ENCODE data around the gene TMEM121B.

Gene TMEM121B

DNA sequence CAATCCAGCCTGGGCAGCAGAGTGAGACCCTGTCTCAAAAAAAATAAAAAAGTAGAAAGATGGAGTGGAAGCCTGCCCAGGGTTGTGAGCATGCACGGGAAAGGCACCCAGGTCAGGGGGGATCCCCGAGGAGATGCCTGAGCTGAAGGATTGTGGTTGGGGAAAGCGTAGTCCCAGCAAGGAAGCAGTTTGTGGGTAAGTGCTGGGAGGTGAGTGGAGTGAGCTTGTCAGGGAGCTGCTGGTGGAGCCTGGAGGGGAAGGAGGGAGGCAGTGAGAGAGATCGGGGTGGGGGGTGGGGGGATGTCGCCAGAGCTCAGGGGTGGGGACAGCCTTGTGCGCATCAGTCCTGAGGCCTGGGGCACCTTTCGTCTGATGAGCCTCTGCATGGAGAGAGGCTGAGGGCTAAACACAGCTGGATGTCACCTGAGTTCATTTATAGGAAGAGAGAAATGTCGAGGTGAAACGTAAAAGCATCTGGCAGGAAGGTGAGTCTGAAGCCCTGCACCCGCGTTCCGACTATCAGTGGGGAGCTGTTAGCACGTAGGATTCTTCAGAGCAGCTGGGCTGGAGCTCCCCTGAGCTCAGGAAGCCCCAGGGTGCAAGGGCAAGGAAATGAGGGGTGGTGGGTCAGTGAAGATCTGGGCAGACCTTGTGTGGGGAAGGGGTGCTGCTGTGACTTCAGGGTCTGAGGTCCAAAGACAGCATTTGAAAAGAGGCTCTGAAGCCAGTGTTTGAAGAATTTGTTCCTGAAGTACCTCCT, 10.2 kb downstream of the TMEM121B start:
- no peak for DNase-seq (ENCODE audit: low read depth in 3 of 3)

DNA sequence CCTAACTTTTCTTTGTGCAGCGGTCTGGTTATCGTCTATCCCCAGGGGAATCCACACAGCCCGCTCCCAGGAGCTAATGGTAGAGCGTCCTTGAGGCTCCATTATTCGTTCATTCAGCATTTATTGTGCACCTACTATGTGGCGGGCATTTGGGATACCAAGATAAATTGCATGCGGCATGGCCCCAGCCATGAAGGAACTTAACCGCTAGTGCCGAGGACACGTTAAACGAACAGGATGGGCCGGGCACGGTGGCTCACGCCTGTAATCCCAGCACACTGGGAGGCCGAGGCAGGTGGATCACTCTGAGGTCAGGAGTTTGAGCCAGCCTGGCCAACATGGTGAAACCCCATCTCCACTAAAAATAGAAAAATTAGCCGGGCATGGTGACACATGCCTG, 11.2 kb downstream of the TMEM121B start:
- no peak for DNase-seq (ENCODE audit: low read depth in 3 of 3)

DNA sequence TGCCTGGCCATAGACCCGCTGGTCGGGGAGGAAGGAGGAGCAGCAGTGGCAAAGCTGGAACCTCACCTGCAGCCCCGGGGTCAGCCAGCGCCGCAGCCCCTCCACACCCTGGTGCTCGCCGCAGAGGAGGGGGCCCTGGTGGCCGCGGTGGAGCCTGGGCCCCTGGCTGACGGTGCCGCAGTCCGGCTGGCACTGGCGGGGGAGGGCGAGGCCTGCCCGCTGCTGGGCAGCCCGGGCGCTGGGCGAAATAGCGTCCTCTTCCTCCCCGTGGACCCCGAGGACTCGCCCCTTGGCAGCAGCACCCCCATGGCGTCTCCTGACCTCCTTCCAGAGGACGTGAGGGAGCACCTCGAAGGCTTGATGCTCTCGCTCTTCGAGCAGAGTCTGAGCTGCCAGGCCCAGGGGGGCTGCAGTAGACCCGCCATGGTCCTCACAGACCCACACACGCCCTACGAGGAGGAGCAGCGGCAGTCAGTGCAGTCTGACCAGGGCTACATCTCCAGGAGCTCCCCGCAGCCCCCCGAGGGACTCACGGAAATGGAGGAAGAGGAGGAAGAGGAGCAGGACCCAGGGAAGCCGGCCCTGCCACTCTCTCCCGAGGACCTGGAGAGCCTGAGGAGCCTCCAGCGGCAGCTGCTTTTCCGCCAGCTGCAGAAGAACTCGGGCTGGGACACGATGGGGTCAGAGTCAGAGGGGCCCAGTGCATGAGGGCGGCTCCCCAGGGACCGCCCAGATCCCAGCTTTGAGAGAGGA, 11.9 kb downstream of the TMEM121B start:
- no peak for DNase-seq (ENCODE audit: low read depth in 3 of 3)

DNA sequence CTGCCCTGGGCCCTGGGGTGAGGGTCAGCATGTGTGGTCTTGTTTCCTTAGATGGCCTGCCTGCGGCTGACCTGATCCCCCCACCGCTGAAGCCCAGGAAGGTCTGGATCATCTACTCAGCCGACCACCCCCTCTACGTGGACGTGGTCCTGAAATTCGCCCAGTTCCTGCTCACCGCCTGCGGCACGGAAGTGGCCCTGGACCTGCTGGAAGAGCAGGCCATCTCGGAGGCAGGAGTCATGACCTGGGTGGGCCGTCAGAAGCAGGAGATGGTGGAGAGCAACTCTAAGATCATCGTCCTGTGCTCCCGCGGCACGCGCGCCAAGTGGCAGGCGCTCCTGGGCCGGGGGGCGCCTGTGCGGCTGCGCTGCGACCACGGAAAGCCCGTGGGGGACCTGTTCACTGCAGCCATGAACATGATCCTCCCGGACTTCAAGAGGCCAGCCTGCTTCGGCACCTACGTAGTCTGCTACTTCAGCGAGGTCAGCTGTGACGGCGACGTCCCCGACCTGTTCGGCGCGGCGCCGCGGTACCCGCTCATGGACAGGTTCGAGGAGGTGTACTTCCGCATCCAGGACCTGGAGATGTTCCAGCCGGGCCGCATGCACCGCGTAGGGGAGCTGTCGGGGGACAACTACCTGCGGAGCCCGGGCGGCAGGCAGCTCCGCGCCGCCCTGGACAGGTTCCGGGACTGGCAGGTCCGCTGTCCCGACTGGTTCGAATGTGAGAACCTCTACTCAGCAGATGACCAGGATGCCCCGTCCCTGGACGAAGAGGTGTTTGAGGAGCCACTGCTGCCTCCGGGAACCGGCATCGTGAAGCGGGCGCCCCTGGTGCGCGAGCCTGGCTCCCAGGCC, 12.7 kb downstream of the TMEM121B start:
- DNase-seq (ENCODE audit: low read depth in 3 of 3) = no peak

DNA sequence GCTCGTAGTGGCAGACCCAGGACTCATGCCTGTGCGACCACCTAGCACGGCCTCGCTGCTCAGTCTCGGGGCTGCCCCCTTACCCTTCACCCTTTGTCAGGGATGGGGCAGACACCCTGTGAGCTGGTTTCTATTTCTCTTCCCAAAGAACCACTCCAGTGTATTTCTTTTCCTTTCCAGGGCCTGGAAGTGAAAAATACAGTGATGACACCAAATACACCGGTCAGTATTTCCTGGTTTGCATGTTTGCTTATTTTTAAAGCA, 13.7 kb downstream of the TMEM121B start:
- no peak for DNase-seq (ENCODE audit: low read depth in 3 of 3)

DNA sequence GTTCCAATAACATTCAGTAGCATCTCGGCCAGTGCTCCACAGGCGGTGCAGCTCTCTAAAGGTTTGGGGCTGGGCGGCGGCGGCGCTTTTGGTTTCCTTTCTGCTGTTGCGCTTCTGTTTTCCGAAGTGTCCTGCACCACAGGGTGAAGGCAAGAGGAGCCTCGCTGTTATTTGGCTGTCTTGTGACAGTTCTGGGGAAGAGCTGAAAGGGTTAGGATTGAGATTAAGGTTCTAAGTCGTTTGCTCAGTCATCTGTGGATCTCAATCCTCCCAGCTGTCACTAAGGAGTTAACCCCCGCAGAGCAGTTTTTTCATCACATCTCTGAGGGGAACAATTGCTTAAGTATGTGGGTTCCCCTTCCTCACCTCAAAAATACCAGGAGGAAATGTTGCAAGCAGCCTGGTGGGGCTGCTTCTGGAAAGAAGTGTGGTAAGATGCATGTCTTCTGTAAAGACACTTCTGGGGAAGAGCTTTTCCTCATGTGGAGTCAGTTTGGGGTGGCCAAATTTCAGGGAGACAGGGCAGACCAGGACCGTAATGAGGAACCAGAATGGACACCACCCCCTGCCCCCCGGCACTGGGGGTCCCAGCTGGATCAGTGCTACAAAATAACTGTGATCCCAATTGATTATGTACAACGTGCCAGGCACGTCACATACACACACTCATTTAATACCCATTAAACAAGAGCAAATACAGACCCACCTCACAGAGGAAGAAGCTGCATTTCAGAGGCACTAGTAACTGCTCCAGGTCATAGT, 14.2 kb downstream of the TMEM121B start:
- DNase-seq (ENCODE audit: low read depth in 3 of 3) = no peak

DNA sequence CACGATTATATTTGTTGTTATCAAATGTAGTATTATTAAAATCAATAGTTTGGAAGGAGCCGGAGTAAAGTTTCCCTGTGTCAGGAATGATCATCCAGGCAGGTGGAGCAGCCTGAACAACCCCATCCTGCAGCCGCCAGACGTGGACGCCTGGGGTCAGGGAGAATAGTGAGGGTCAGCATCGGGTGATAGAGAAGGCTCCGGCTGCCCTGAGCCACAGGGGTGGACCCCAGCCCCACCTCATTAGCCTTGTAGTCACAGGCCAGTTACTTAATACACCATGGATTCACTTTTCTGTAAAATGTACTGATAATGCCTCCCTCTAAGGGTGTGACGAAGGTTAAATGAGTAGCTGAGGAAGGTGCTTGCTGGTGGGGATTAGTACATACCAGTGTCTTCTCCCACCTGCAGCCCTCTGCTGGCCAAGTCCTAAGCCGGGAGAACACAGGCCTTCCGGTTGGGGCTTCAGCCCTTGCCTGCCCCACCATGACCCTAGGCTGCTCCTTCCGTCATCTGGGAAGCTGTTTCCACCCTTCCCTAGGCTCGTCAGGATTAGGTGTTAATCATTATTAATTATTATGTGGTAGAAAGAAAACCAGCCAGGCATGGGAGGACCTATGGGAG, 14.9 kb downstream of the TMEM121B start:
- DNase-seq (ENCODE audit: low read depth in 3 of 3) = no peak

DNA sequence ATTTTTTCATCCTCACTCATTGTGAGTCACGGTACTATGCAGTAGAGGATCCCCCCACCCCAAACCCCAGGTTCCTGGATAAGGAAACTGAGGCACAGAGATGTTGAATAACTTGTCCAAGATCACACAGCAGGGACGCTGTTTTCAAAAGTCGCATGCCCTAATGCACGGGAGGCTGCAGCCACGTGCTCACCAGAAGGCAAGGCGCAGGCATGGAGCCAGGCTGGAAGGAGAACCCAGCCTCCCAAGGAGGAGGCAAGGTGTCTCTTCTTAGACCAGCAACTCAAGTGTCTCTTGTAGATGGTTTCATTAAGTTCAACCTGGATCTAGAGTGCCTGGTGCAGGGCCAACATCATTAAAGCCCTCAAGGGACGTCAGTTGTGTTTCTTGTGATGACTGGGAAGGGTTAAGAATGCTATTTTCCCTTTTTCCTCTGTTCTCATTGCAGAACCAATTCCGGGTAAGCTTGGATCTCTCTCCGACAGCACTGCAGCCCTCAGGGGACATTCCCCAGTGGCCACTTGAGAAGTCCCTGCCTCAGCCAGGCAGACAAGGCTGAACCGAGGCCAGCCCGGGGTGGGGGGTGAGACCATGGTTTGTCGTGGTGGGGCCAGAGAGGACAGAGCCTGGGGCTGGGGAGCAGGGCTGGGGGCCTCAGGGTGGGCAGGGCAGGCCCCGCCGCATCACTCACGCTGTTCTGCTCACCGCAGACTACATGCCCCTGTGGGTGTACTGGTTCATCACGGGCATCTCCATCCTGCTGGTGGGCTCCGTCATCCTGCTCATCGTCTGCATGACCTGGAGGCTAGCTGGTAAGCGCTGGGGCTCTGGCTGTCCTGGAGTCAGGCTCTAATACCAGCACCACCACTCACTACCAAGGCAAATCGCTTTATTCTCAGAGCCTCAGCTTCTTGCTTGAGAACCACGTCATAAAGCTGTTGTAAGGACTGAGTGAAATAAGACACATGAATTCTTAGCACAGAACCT, 15.7 kb downstream of the TMEM121B start:
- no peak for DNase-seq (ENCODE audit: low read depth in 3 of 3)

DNA sequence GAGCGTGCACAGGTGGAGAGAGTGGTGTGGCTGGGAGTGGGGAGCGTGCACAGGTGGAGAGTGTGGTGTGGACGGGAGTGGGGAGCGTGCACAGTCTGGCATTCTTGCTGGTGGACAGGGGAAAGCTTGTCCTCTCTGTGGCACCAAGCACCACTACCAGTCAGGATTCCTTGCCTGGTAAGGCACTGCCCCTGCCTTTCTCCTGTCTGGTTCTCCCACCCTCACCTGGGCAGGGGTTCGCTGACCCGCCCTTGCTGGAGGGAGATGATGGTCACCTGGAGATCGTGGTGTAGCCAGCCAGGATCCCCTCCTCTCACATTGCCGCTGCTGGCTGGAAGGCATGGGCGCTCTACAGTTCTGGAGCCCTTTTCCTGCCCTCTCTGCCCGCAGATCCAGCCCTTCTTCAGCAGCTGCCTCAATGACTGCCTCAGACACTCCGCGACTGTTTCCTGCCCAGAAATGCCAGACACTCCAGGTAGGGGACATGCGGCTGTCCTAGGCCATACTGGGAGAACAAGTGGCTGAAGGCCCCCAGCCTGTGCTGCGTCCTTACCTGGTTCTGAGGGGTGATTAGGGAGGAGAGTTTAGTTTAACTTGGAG, 16.7 kb downstream of the TMEM121B start:
- no peak for DNase-seq (ENCODE audit: low read depth in 3 of 3)

DNA sequence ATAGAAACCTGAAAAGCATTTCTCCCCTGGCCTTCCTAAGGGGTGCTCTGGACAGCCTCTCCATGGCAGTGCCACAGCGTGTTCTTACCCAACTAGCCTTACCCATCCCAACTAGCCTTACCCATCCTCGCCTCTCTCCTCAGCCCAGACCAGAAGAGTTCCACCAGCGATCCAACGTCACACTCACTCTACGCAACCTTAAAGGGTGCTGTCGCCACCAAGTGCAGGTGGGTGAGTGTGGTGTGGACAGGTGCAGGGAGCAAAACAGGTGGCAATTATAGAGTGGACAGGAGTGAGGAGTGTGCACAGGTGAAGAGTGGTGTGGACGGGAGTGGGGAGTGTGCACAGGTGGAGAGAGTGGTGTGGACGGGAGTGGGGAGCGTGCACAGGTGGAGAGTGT, 17.8 kb downstream of the TMEM121B start:
- DNase-seq (ENCODE audit: low read depth in 3 of 3) = no peak

DNA sequence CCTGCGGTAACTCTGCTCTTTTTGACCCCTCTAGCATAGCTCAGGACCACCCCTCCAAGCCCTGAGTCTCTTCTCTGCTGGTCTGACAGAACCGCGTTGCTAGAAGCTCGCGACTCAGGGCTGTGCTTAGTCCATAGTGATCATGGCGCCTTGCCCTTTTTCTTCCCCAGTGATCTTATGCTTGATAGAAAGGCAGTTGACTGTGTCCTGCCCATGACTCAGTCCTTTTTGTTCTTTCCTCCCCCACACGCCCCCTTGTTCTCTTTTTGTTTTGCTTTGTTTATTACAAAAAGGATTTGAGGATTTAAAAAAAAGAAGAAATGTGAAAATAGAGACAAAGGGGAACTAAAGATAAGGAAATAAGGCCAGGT, 18.9 kb downstream of the TMEM121B start:
- DNase-seq (ENCODE audit: low read depth in 3 of 3) = no peak

DNA sequence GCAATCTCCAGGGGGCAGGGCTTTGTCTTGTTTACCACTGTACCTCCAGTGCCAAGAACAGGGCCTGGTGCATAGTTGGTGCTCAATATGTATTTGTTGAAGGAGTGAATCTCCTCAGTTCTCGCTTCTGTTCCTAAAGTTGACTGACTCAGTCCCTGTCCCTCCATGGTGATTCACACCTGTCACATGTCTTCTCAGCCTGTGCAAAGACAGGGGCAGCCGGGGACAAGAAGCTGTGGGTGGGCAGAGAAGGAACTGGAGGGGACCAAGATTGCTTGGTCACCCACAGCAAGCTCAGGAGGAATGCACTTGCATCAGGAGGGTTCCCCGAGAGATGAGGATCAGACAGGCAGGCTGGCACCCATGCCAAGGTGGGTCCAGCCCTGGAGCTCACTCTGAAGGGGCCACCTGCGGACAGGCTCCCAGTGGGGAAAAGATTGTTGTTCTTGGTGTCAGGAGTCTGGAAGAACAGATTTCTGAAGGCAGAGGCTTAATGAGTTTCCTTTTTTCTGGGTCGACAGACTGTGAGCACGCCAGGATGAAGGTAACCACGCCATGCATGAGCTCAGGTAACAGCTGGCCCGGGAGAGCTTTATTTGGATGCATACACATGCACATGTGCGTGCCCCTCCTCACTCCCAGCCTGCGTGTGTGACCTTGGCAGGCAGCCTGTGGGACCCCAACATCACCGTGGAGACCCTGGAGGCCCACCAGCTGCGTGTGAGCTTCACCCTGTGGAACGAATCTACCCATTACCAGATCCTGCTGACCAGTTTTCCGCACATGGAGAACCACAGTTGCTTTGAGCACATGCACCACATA, 19.5 kb downstream of the TMEM121B start:
- no peak for DNase-seq (ENCODE audit: low read depth in 3 of 3)

DNA sequence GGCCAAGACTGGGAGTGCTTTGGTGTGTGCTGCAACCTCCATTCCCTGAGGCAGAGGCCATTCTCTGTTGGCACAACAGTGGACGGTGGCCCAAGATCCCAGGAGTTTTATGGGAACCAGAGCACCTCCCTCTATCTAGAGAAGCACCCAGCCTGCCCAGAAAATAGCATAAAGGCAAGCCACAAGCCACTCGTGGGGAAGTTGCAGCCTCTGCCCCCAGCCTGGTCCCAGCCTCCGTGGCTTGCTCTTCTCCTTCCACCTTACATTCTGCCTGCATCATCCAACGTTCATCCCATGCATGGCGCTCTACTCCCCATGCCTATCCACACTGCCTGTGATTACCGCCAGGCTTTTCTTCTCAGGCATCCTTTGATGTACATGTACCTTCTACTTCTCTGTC, 20.5 kb downstream of the TMEM121B start:
- no peak for DNase-seq (ENCODE audit: low read depth in 3 of 3)

DNA sequence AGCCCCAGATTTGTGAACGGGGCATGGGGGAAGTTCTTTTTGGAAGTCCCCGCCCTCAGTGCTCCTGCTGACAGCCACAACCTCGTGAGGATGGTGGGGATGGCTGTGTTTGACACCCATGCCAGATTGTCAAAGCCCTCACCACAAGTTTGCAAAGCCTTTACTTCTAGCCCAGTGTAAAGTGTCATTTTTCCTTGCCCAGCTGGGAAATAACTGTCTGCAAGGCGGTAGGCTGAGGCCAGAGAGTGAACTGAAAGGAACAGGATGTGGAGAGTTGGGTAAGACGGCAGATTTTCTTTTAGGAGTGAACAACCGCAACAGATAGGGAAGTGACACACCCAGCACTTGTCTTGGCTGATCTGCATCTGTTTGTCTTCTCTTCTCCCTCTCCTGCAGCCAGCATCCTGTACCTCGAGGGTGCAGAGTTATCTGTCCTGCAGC, 22.8 kb downstream of the TMEM121B start:
- no peak for DNase-seq (ENCODE audit: low read depth in 3 of 3)

DNA sequence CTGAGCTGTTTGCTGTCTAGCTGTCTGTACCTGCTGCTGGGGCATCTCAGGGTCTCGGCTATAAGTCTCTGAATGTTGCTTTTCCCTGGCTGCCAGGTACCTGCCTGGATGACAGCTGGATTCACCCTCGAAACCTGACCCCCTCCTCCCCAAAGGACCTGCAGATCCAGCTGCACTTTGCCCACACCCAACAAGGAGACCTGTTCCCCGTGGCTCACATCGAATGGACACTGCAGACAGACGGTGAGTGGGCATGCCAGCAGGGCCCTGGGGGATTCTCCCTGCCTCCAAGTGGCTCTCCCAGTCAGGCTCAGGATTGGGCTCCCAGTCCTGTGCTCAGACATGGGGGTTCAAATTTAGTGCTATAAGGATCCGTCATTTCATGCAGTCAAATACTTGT, 23.5 kb downstream of the TMEM121B start:
- no peak for DNase-seq (ENCODE audit: low read depth in 3 of 3)

DNA sequence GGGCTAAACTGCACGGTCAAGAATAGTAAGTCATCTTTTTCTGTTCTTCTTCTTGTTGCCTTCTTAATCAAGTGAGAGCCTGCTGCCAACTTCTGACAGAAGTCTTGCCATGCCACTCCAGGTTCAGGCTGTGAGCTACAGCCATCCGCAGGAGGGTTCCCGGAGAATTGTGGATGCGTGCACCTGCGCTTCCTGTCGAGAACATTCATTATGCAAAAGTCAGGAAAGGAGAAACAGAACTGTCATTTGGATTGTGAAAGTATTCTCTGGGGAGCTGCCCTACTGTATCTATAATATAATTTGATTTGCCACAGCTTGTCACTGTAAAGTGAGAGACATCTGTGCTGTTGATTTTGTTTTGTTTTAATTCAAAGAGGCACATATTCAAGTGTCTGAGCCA, 24.1 kb downstream of the TMEM121B start:
- DNase-seq (ENCODE audit: low read depth in 3 of 3) = no peak

DNA sequence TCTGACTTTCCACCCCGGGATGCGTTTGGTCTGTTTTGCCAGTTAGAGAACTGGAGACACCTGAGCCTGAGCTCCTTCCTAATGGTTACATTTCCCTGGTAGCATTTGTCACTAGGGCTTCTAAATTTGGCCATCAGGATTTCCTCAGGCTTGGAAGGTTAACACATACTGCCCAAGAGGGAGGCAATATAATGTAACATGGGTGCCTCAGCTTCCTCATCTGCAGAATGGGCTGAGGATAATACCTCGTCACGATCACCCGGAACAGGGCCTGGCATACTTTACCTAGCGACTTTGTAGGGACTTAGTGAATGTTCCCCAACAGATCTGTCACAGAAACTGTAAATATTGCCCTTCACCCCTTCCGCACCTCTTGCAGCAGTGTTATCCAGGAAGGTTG, 25.1 kb downstream of the TMEM121B start:
- DNase-seq (ENCODE audit: low read depth in 3 of 3) = no peak

DNA sequence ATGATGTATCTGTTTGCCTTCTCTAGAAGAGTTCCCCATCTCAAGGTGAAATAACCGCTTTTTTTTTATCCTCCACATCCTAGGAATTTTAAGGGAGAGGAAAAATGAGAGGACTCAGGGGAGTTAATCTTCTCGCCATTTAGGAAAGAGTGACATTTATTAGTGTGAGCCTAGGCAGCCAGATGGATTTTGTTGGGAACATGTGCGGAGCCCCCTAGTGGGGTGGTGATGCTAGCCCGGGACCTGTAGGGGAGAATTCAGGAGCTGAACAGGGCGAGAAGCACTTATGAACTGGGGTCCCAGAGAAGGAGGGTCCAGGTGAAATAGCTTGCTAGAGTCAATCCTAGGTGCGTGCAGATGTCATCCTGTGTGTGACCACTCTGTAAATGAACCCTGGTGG, 25.6 kb downstream of the TMEM121B start:
- DNase-seq (ENCODE audit: low read depth in 3 of 3) = no peak

DNA sequence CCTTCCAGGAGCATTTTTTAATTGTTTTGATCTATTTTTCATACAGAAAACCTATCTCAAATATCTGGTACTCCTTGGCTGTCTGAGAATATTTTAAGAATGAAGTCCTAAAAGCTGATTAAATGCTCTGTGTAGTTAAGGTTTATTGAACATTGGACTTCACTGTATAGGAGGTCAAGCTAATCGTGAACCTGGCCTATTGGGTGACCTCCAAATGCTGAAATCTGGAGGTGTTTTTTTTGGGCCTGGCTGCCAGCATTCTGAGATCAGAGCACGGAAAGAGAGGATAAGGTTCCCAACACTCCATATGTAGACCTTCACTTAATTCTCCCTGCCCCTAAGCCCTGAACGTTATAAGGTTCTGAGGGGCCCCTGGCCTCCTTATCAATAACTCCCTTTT, 28.1 kb downstream of the TMEM121B start:
- no peak for DNase-seq (ENCODE audit: low read depth in 3 of 3)

Measured in stimulated activated CD4-positive, alpha-beta T cell treated with anti-CD3 and anti-CD28 coated beads, TNF-alpha, amount 100 ng/mL, for 24 hours (primary cell).